ENCODE measurements around the gene CRYBG2. TPM values are rescaled to one million over a fixed set of nuclear protein-coding genes. Genes with fewer than 3 reads are reported as not detected.

The CRYBG2 gene
- total and polyA plus RNA-seq, 12 donors: 0.03 to 0.64 TPM; not detected in 10

- WGBS, 2 donors: 89 to 91% methylated on average over 9 of the region's 9 CpGs
- Histone ChIP-seq H3K27ac (no peak overlapping the region), H3K36me3 (no peaks in the 10 kb centered on the region), H3K4me3 (no peak overlapping the region), H3K9me3 (no peaks in the 10 kb centered on the region), H3K27me3 (peaks cover 2 to 59% (median 41%) of the 10 kb centered on the region in 7 donors), H3K4me1 (peaks cover 0 to 12% (median 2%) of the 10 kb centered on the region in 9 donors)
- no peak for ATAC-seq
- intact Hi-C loops (cut with DNase I): no loop called here
- no peak for DNase-seq
- no peak for TF ChIP-seq CTCF (IDR thresholded peaks at IDR 0.05)
These were observed 1.0 kb upstream of the CRYBG2 start for GRCh38 chr1:26354972-26355371.

- no peaks in the 10 kb centered on the region for H3K9me3 ChIP-seq
- DNase-seq (no peak), ATAC-seq (no peak)
- H3K4me1 ChIP-seq: peaks cover 0 to 10% (median 0%) of the 10 kb centered on the region in 9 donors
- no peak overlapping the region for H3K4me3 ChIP-seq
- H3K27me3 ChIP-seq: peaks cover 0 to 42% (median 26%) of the 10 kb centered on the region in 7 donors
- no peak for TF ChIP-seq CTCF (IDR thresholded peaks at IDR 0.05)
- no peaks in the 10 kb centered on the region for H3K36me3 ChIP-seq
- intact Hi-C loops (cut with DNase I): no loop called here
- WGBS, 2 donors: 87 to 91% methylated on average over 4 of the region's 4 CpGs
- no peak overlapping the region for H3K27ac ChIP-seq
These were observed 595 bp downstream of the CRYBG2 start for GRCh38 chr1:26353210-26353859.

GRCh38 chr1:26352338-26352679 is 1.6 kb downstream of the CRYBG2 start:
- ATAC-seq: no peak
- WGBS, 2 donors: 87 to 89% methylated on average over 5 of the region's 5 CpGs
- no peak for TF ChIP-seq CTCF (IDR thresholded peaks at IDR 0.05)

GRCh38 chr1:26351590-26352337 is 2.2 kb downstream of the CRYBG2 start:
- H3K9me3 ChIP-seq: no peaks in the 10 kb centered on the region
- peaks cover 0 to 28% (median 19%) of the 10 kb centered on the region in 7 donors for H3K27me3 ChIP-seq
- TF ChIP-seq CTCF (IDR thresholded peaks at IDR 0.05): no peak
- intact Hi-C loops (cut with DNase I): no loop called here
- no peaks in the 10 kb centered on the region for H3K36me3 ChIP-seq
- DNase-seq: no peak
- ATAC-seq: no peak
- peaks cover 0 to 10% (median 0%) of the 10 kb centered on the region in 9 donors for H3K4me1 ChIP-seq
- H3K27ac ChIP-seq: no peak overlapping the region
- 82 to 87% methylated on average over 12 of the region's 12 CpGs for WGBS, 2 donors
- no peak overlapping the region for H3K4me3 ChIP-seq

More at GRCh38 chr1:26352338-26352679, 1.6 kb downstream of the CRYBG2 start:
- intact Hi-C loops (cut with DNase I): no loop called here
- H3K4me3 ChIP-seq: no peak overlapping the region
- no peaks in the 10 kb centered on the region for H3K36me3 ChIP-seq
- no peak for DNase-seq
- H3K27ac ChIP-seq: no peak overlapping the region
- H3K9me3 ChIP-seq: no peaks in the 10 kb centered on the region
- H3K4me1 ChIP-seq: peaks cover 0 to 10% (median 0%) of the 10 kb centered on the region in 9 donors
- H3K27me3 ChIP-seq: peaks cover 0 to 32% (median 19%) of the 10 kb centered on the region in 7 donors
